ENCODE data around the gene SESN3.
"Not testable (repeated sequence)": the region's sequence is repeated elsewhere in the genome, so short reads cannot be mapped to it uniquely, and the experiment has no call there.

SESN3 gene

DNA sequence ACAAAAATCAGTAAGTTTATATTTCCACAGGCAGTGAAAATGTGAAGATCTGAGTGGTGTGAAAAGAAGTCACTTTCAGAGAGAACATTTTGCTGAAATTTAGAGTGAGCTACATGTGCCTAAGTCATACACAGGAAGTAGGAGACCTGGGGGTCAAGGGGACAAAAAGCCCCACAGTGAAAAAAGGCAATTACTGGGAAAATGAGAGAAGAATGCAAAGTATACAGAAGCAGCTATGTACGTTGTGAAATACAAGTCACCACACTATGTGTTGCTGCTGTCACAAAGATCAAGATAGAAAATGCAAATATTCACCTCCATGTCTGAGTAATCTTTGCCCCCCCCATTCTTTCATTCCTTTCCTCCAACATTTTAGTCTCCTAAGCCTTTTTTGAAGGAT, 21.6 kb upstream of the SESN3 start:
- Histone ChIP-seq H3K4me1 (peaks cover 29% of the 10 kb centered on the region), H2AFZ (peak overlapping the region; percentile 36), H3K4me3 (ENCODE audit: low read depth, low read length) (no peak overlapping the region), H3K27me3 (ENCODE audit: control insufficient read depth, insufficient read depth, low read length) (no peaks in the 10 kb centered on the region), H3K79me2 (no peaks in the 10 kb centered on the region), H3K4me2 (ENCODE audit: low read length) (no peak overlapping the region), H3K9me3 (ENCODE audit: control insufficient read depth, low read length) (no peaks in the 10 kb centered on the region), H3K36me3 (ENCODE audit: control insufficient read depth, insufficient read depth, low read length) (no peaks in the 10 kb centered on the region), H3K27ac (peak overlapping the region; percentile 81), H3K9ac (no peak overlapping the region)
- TF ChIP-seq, protein P1, sequence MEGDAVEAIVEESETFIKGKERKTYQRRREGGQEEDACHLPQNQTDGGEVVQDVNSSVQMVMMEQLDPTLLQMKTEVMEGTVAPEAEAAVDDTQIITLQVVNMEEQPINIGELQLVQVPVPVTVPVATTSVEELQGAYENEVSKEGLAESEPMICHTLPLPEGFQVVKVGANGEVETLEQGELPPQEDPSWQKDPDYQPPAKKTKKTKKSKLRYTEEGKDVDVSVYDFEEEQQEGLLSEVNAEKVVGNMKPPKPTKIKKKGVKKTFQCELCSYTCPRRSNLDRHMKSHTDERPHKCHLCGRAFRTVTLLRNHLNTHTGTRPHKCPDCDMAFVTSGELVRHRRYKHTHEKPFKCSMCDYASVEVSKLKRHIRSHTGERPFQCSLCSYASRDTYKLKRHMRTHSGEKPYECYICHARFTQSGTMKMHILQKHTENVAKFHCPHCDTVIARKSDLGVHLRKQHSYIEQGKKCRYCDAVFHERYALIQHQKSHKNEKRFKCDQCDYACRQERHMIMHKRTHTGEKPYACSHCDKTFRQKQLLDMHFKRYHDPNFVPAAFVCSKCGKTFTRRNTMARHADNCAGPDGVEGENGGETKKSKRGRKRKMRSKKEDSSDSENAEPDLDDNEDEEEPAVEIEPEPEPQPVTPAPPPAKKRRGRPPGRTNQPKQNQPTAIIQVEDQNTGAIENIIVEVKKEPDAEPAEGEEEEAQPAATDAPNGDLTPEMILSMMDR (IDR thresholded peaks at IDR 0.05): no peak

DNA sequence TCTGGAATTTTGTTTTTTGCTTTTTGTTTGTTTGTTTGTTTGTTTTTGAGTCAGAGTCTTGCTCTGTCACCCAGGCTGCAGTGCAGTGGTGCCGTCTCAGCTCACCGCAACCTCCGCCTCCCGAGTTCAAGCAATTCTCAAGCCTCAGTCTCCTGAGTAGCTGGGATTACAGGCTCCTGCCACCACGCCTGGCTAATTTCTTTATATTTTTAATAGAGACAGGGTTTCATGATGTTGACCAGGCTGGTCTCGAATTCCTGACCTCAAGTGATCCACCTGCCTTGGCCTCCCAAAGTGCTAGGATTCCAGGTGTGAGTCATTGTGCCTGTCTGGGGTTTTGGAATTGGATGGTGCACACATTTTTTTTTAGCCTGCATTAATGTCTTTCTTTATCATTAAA, 20.9 kb upstream of the SESN3 start:
- H3K4me1 ChIP-seq: peaks cover 35% of the 10 kb centered on the region
- not testable (repeated sequence) for H3K4me2 ChIP-seq (ENCODE audit: low read length); H3K9me3 ChIP-seq (ENCODE audit: control insufficient read depth, low read length); H3K9ac ChIP-seq; H3K79me2 ChIP-seq; H3K27me3 ChIP-seq (ENCODE audit: control insufficient read depth, insufficient read depth, low read length); H2AFZ ChIP-seq; H3K4me3 ChIP-seq (ENCODE audit: low read depth, low read length); H3K36me3 ChIP-seq (ENCODE audit: control insufficient read depth, insufficient read depth, low read length); H3K27ac ChIP-seq

DNA sequence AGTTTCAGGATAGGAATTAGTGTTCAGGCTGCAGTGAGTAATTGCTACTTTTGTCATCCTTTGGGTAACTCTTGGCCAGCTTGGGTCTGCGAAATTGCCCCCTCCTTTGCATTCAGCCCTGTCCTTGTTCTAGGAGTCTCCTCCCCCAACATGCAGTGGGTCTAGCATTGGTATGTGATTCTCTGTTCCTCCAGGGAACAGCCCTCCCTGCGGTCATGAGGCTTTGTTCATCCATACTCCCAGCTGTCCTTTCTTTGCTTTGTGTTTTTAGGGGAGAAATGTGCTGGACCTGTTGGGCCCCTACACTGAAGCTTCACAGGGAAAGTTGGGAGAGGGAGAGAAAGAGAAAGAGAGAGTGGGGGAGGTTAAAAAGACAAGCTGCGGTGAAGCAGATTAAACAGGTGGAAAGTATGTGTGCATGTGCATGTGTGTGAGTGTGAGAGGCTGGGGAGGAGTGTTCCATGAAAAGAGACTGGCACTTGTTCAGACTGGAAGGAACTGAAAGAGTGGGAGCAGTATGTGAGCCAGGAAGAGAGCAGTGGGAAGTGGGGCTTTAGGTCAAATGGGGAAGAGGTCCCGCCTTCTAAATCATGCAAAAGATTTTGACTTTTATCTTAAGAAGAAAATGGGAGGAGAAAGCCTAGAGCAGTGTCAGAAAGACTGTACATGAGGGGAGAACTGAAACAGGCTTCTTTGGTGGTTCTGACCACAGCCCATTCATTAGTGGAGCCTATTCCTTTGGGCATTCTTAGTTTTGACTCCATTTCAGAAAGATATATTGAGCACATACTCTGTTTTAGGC, 17.9 kb upstream of the SESN3 start:
- H3K36me3 ChIP-seq (ENCODE audit: control insufficient read depth, insufficient read depth, low read length): no peaks in the 10 kb centered on the region
- no peaks in the 10 kb centered on the region for H3K9me3 ChIP-seq (ENCODE audit: control insufficient read depth, low read length)
- H3K79me2 ChIP-seq: no peaks in the 10 kb centered on the region
- no peak overlapping the region for H3K27ac ChIP-seq
- TF ChIP-seq, protein P1 (IDR thresholded peaks at IDR 0.05): no peak
- no peak overlapping the region for H3K9ac ChIP-seq
- peak overlapping the region; percentile 28 for H2AFZ ChIP-seq
- no peaks in the 10 kb centered on the region for H3K27me3 ChIP-seq (ENCODE audit: control insufficient read depth, insufficient read depth, low read length)
- peaks cover 19% of the 10 kb centered on the region for H3K4me1 ChIP-seq
- no peak overlapping the region for H3K4me3 ChIP-seq (ENCODE audit: low read depth, low read length)
- no peak overlapping the region for H3K4me2 ChIP-seq (ENCODE audit: low read length)

DNA sequence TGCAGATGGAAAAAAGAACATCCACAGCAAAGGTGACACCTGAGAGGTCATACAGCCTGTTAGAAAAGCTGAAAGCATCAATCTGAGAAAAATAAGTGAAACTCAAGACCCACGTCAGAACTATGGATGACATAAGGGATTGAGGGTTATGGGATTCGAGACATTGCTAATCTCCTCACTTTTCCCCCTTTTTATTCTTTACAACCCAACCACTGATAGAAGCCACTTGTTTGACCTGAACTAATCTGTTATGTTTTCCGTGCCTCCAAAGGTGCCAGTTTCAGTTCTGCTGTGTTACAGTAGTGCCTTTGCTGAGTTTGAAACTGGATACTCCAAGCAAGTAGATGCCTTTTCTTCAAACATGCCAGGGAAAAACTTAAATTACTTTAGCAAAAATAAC, 16.9 kb upstream of the SESN3 start:
- Histone ChIP-seq H3K27ac (peak overlapping the region; percentile 56), H3K79me2 (no peaks in the 10 kb centered on the region), H3K4me2 (ENCODE audit: low read length) (no peak overlapping the region), H3K27me3 (ENCODE audit: control insufficient read depth, insufficient read depth, low read length) (no peaks in the 10 kb centered on the region), H3K4me1 (peaks cover 23% of the 10 kb centered on the region), H3K9ac (no peak overlapping the region), H3K9me3 (ENCODE audit: control insufficient read depth, low read length) (no peaks in the 10 kb centered on the region), H2AFZ (peak overlapping the region; percentile 42), H3K4me3 (ENCODE audit: low read depth, low read length) (no peak overlapping the region), H3K36me3 (ENCODE audit: control insufficient read depth, insufficient read depth, low read length) (no peaks in the 10 kb centered on the region)
- TF ChIP-seq, protein P1 (IDR thresholded peaks at IDR 0.05): no peak

DNA sequence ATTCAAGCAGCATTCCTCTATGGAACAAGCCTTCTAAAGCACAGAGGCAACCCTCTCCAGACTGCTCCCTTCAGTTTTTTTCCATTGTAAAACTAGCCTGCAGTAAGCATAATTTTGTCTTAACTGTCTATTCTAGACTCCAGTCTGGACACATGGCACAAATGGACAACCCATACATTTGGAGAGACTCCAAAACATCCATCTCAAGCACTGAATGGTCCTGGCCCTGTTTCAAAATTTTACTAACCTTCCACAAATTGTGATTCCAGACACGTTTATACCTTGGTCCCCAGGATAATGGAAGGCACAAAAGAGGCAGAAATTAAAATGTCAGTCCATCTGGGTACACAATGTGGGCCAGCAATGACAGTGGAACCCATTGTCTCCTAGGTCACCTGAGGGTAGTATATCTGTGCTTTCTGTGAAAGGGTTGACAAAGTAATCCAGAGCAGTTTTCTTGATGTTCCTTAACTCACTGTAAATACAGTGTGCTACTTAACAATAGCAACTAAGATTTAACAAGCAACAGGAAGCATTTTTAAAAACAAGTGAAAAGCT, 16.2 kb upstream of the SESN3 start:
- no peaks in the 10 kb centered on the region for H3K79me2 ChIP-seq
- H3K36me3 ChIP-seq (ENCODE audit: control insufficient read depth, insufficient read depth, low read length): no peaks in the 10 kb centered on the region
- peaks cover 24% of the 10 kb centered on the region for H3K4me1 ChIP-seq
- no peak overlapping the region for H3K4me2 ChIP-seq (ENCODE audit: low read length)
- no peaks in the 10 kb centered on the region for H3K27me3 ChIP-seq (ENCODE audit: control insufficient read depth, insufficient read depth, low read length)
- peak overlapping the region; percentile 56 for H3K27ac ChIP-seq
- no peak overlapping the region for H3K4me3 ChIP-seq (ENCODE audit: low read depth, low read length)
- H3K9ac ChIP-seq: no peak overlapping the region
- TF ChIP-seq, protein P1 (IDR thresholded peaks at IDR 0.05): no peak
- H2AFZ ChIP-seq: peak overlapping the region; percentile 42
- no peaks in the 10 kb centered on the region for H3K9me3 ChIP-seq (ENCODE audit: control insufficient read depth, low read length)

Measured in parathyroid adenoma (tissue), 2 donors.